Breast epithelium (tissue), 3 donors: Measurements from ENCODE around the gene FAM72A.
"Not testable (repeated sequence)": the region's sequence is repeated elsewhere in the genome, so short reads cannot be mapped to it uniquely, and the experiment has no call there.

Experiments
- CTCF ChIP-seq, 3 donors: fragments of 450-650 bp; IDR thresholded peaks; one replicate each; pipeline ENCODE4 v1.5.1; 2016 to 2017; ENCODE audit warnings: antibody characterized with exemption in 3 of 3, mild to moderate bottlenecking in 3 of 3, moderate library complexity in 3 of 3
- POLR2A ChIP-seq: fragments of 450-650 bp; IDR thresholded peaks from one replicate; pipeline ENCODE4 v1.6.1; 2016; ENCODE audit warnings: antibody characterized with exemption, mild to moderate bottlenecking, moderate library complexity
- POLR2AphosphoS5 ChIP-seq, 3 donors: sonication (generic); formaldehyde crosslinking; IDR thresholded peaks; one replicate each; pipeline ENCODE4 v1.6.1; 2017; ENCODE audit warnings: antibody characterized with exemption in 3 of 3

GRCh38 chr1:206215600-206216392 lies 13.2 kb upstream of the FAM72A start:
- TF ChIP-seq POLR2A; CTCF (IDR thresholded peaks at IDR 0.05); POLR2AphosphoS5 (IDR thresholded peaks at IDR 0.05): not testable (repeated sequence)
